Measurements from ENCODE around the gene KYNU. TPM values are rescaled to one million over a fixed set of nuclear protein-coding genes. Genes with fewer than 3 reads are reported as not detected.
"Not testable (repeated sequence)": the region's sequence is repeated elsewhere in the genome, so short reads cannot be mapped to it uniquely, and the experiment has no call there.

The KYNU gene
- total RNA-seq, 1 experiment from 2014 or later: 11.3 TPM

GRCh38 chr2:143015656-143016055, 138.2 kb downstream of the KYNU start:
- DNase-seq (ENCODE audit: low read depth): no peak

DNA sequence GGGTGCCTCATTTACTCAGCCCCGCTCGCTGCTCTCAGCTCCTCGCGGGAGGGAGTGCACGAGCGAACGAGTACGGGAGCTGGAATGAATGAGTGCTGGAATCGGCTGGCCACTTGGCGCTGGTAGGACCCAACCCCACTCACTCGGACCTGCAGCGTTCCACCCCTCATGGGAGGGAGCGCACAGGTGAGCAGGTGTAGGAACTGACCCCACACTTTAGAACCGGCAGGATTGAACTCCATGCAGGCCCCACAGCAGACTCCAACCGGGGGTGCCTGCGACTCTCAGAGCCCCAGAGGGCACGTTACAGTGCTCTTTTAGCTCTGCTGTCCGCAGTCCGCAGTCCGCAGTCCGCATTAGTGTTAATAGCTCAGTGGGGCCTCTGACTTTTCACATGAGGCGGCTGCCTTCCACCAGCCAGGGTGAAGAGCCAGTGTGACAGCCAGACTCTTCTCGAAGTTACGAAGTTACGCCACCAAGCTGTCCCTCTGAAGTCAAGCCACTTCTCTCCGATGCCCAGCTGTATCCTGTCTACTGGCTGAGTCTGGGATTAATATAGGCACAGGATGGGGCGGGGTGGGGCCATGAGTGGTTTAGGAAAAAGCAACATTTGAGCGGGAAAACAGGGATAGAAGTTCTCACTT, 149.1 kb downstream of the KYNU start:
- DNase-seq (ENCODE audit: low read depth): peak; percentile 5

DNA sequence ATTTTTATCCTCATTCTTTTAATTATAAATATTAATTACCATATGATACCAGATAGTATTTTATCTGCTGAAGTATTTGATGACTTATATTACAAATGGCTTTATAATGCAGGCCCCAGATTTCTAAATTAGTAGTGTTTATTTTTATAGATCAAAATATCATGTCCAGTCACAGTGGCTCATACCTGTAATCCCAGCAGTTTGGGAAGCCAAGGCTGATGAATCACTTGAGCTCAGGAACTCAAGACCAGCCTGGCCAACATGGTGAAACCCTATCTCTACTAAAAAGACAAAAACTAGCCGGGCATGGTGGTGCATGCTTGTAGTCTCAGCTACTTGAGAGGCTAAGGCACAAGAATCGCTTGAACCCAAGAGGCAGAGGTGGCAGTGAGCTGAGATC, 151.7 kb downstream of the KYNU start:
- DNase-seq (ENCODE audit: low read depth): peak; percentile 67

DNA sequence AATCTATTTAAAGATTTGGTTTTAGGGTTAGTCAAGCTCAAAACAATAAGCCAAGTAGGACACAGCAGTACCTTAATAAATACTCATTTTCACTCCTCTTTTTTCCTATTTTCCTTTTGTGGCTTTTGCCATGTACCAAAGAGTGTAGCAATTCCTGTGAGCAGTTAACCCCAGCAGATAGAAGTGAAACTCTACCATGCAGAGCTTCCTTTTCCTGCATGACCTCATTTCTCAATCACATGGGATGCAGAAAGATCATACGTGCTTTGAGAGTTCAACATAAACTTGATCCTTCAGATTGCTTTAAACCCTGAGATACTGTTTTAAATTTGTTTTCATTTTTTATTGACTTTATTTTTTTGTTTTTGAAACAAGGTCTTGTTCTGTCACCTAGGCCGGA, 152.7 kb downstream of the KYNU start:
- DNase-seq (ENCODE audit: low read depth): peak; percentile 24

GRCh38 chr2:143034292-143035074, 157.0 kb downstream of the KYNU start:
- peak; percentile 80 for DNase-seq (ENCODE audit: low read depth)

- no peak for DNase-seq (ENCODE audit: low read depth)
Observed at GRCh38 chr2:143051465-143051864, 174.0 kb downstream of the KYNU start.

- DNase-seq (ENCODE audit: low read depth): not testable (repeated sequence)
Observed at GRCh38 chr2:143053437-143053836, 176.0 kb downstream of the KYNU start.

DNA sequence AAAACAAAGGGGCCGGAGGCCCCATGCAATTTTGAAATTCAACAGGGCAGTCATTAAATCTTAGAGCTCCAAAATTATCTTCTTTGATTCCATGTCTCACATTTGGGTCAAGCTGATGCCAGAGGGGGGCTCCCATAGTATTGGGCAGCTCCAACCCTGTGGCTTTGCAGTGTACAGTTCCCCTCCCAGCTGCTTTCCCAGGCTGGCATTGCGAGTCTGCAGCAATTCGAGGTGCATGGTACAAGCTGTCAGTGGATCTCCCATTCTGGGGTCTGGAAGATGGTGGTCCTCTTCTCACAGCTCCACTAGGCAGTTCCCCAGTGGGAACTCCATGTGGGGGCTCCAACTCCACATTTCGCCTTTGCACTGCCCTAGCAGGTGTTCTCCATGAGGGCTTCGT, 179.1 kb downstream of the KYNU start:
- DNase-seq (ENCODE audit: low read depth): no peak

DNA sequence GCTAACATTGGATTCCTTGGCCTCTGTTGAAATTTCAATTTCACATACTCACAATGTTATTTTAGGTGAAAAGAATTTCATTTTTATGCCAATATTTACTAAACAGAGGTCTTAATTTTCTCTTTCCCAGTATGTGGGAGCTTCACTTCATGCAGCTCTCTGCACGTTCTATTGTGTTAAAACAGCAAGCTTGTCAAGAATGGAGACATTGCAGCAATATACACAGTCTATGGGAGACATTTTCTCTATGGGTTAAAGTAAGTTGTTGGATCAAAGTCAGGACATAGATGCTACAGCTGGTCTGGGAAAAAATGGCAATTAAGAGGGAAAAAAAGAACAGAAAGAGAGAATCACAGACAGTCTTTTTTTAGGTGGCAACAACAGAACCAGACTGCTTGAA, 181.4 kb downstream of the KYNU start:
- DNase-seq (ENCODE audit: low read depth): no peak

DNA sequence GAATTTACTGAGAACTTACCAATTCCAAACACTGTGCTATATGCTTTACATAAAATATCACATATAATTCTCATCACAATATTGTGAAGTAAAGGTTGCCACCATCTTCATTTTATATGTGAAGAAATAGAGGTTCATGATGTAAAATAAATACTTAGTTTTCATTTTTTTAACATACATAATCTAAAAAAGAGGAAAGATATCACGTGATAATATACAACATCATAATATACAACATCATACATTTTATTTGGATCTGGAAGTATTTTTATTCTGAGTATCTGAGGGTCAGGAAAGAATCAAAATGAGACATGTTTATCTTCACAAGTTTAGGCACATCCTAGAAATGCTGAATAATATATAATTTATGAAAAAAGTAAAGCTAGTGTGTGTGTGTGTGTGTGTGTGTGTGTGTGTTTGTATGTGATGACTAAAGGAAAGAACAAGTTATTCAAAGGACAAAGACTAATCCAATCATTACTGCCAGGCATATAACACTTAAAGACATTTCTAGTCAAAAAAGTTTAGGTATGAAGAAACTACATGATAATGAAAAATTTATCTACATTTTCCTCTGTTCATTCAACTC, 186.2 kb downstream of the KYNU start:
- no peak for DNase-seq (ENCODE audit: low read depth)

- DNase-seq (ENCODE audit: low read depth): no peak
Observed at GRCh38 chr2:143068094-143068493, 190.6 kb downstream of the KYNU start.

- no peak for DNase-seq (ENCODE audit: low read depth)
Observed at GRCh38 chr2:143068509-143068908, 191.0 kb downstream of the KYNU start.

DNA sequence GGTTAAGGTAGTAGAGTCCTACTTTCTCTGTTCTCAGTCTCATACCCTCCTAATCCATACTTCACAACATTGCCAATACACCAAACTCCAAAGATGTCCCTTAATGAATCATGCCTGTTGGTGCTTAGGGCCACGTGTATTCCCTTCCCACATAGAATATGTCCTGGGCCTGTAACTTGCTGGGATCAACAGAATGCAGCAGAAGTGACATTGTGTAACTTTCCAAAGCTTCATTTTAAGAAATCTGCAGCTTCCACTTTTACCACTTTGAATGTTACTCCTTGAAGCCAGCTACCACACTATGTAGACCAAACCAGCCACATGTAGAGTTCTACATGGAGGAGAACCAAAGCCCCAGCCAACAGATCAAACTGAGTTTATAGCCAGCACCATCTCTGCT, 193.2 kb downstream of the KYNU start:
- DNase-seq (ENCODE audit: low read depth): no peak

DNA sequence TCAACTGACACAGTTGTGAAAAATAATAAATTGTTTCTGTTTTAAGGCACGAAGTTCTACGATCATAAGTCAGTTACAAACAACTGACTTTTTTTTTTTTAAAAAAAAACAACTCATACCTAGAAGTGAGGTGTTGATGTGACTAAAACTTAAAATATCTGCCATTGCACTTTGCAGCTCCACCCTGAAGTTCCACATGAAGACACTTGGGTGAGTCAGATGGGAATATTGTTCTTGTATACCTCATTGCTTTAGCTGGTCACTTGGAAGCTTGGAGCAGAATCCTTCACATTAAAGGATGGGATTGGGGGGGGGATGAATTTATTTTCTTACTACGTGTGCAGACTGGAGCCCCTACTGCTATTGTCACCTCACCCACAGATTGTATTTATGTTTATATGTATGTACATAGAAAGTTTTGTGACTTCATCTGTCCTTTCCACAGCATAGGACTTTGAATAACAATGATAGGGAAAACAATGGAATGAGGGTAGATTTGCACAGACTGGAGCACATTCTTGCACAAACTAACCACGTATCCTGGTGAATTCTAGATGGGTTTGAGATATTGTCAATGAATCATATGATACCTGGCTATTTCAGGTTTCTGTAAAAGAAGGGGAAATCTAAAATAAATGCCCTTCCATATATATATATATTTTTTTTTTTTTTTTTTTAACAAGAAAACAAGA, 193.9 kb downstream of the KYNU start:
- DNase-seq (ENCODE audit: low read depth): peak; percentile 39

GRCh38 chr2:143074913-143075312, 197.4 kb downstream of the KYNU start:
- DNase-seq (ENCODE audit: low read depth): not testable (repeated sequence)

- no peak for DNase-seq (ENCODE audit: low read depth)
Observed at GRCh38 chr2:143075711-143076110, 198.2 kb downstream of the KYNU start.

DNA sequence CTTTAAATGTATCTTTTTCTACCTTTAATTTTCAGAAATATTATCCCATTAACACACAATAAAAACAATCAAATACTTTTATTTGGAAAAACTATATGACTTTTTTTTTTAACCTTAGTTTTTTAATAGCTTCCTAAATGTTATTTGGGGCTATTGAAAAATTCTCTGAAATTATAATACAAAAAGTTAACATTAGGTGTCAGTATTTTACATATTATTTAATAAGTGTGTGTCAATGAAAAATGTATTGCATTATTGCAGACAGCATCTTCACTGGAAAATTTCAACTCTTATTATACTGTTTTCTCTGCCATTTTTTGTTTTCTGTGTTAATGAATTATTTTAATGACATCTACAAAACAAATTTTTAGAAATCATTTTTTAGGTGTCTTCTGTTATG, 200.6 kb downstream of the KYNU start:
- no peak for DNase-seq (ENCODE audit: low read depth)

- no peak for DNase-seq (ENCODE audit: low read depth)
Observed at GRCh38 chr2:143081616-143082015, 204.2 kb downstream of the KYNU start.

DNA sequence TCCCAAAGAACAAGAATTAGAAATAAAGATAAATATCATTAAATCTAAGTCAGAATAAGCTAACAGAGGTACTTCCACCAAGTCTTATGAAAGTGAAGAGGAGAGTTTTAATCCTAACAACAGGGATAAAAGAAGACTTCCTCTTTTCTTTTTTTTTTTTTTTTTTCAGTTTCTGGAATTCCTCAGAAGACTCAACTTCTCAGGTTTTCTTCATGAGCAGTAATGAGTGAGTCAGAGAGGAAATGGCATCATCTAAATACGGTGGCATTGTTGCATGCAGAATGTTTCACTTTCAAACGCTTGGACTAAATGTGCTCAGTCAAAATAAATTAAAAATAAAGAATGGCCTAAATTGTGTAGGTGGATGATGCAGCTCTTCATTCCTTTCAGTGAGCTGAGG, 206.2 kb downstream of the KYNU start:
- DNase-seq (ENCODE audit: low read depth): peak; percentile 77

- no peak for DNase-seq (ENCODE audit: low read depth)
Observed at GRCh38 chr2:143084462-143084861, 207.0 kb downstream of the KYNU start.

GRCh38 chr2:143085125-143085784, 207.8 kb downstream of the KYNU start:
- no peak for DNase-seq (ENCODE audit: low read depth)

DNA sequence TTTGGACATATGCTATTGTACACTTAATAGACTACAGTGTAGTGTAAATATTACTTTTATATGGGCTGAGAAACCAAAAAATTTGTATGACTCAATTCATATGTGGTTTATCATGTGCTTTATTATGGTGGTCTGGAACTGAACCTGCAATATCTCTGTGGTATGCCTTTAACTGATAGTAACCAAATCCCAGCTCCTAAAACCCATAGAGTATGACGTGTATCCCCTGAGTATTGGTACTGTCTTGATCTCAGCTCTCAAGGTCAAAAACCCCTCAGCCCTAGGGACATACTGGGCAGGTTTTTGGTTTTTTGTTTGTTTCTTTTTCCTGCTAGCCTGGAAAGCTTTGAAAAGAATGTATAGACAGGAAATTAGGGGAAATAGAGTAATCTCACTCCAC, 209.6 kb downstream of the KYNU start:
- DNase-seq (ENCODE audit: low read depth): peak; percentile 2

All from M059J (cell line).